Ascending aorta (tissue), 2 donors: ENCODE measurements around the gene KLF2. TPM values are rescaled to one million over a fixed set of nuclear protein-coding genes. Genes with fewer than 3 reads are reported as not detected.

ENCODE experiments used
- DNase-seq, 2 donors: peaks; one replicate each; pipeline ENCODE4 v3.0.0-alpha.2; 2019; ENCODE audit warnings: low spot score in 2 of 2
- H3K27ac ChIP-seq, 2 donors: fragments of 200-600 bp; sonication (generic); one replicate each; pipeline ENCODE4 v1.5.1; 2016 to 2017; ENCODE audit warnings: mild to moderate bottlenecking in 1 of 2
- H3K27me3 ChIP-seq: fragments of 200-600 bp; sonication (generic); one replicate; pipeline ENCODE4 v1.5.1; 2017
- H3K36me3 ChIP-seq, 2 donors: fragments of 200-600 bp; sonication (generic); one replicate each; pipeline ENCODE4 v1.5.1; 2016
- H3K4me1 ChIP-seq, 2 donors: fragments of 200-600 bp; sonication (generic); one replicate each; pipeline ENCODE4 v1.5.1; 2016 to 2017; ENCODE audit warnings: mild to moderate bottlenecking in 1 of 2
- H3K4me3 ChIP-seq, 2 donors: fragments of 200-600 bp; sonication (generic); one replicate each; pipeline ENCODE4 v1.5.1; 2016 to 2017; ENCODE audit warnings: mild to moderate bottlenecking in 1 of 2
- H3K9me3 ChIP-seq, 2 donors: fragments of 200-600 bp; sonication (generic); one replicate each; pipeline ENCODE4 v1.5.1; 2016
- intact Hi-C: fragments of 100-400 bp; cut with DNase I; formaldehyde crosslinking; loops from one replicate; pipeline ENCODE4 v1.15.1; 2023
- total RNA-seq: library from RNA; depleted of rRNA; stranded (reverse); fragments of >200 nt; gene quantifications from one replicate; pipeline ENCODE4 v1.1.0, GENCODE V29; 2016
- TF ChIP-seq, protein P1 (sequence below), 3 experiments: fragments of 200-600 bp in 2 of 3; fragments of 450-650 bp in 1 of 3; sonication (generic) in 2 of 3; IDR thresholded peaks; one replicate each; pipeline ENCODE4 v1.5.1; 2016 to 2019; ENCODE audit warnings: antibody characterized with exemption in 3 of 3, mild to moderate bottlenecking in 1 of 3, moderate library complexity in 1 of 3

KLF2 gene
- total RNA-seq, 1 donor from 2014 or later, result 281 TPM

DNA sequence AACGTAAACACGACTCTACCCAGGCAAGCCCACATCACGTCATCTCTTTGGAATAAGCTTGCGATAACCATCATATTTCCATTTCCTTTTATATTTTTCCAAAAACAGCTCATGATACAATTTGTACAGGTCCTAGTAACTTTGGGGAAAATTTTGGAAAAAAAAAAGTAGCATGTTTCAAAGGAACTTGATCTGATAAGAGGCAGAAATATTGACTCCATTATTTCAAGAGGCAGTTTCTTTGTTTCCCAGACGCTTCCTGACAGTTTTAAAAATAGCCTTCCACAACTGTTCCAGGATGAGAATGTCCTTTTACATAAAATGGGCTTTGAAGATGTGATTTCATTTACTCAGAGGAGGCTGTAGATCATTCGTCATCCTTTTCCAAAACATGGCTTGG, 23.1 kb downstream of the KLF2 start:
- TF ChIP-seq, protein P1, sequence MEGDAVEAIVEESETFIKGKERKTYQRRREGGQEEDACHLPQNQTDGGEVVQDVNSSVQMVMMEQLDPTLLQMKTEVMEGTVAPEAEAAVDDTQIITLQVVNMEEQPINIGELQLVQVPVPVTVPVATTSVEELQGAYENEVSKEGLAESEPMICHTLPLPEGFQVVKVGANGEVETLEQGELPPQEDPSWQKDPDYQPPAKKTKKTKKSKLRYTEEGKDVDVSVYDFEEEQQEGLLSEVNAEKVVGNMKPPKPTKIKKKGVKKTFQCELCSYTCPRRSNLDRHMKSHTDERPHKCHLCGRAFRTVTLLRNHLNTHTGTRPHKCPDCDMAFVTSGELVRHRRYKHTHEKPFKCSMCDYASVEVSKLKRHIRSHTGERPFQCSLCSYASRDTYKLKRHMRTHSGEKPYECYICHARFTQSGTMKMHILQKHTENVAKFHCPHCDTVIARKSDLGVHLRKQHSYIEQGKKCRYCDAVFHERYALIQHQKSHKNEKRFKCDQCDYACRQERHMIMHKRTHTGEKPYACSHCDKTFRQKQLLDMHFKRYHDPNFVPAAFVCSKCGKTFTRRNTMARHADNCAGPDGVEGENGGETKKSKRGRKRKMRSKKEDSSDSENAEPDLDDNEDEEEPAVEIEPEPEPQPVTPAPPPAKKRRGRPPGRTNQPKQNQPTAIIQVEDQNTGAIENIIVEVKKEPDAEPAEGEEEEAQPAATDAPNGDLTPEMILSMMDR (IDR thresholded peaks at IDR 0.05), result no peak
- Histone ChIP-seq H3K9me3 (no peaks in the 10 kb centered on the region), H3K27ac (peak overlapping the region; percentile 27 to 43), H3K4me3 (no peak overlapping the region), H3K4me1 (no peaks in the 10 kb centered on the region), H3K36me3 (no peaks in the 10 kb centered on the region), H3K27me3 (no peaks in the 10 kb centered on the region)
- DNase-seq, result no peak
- intact Hi-C loops, result no loop called here

DNA sequence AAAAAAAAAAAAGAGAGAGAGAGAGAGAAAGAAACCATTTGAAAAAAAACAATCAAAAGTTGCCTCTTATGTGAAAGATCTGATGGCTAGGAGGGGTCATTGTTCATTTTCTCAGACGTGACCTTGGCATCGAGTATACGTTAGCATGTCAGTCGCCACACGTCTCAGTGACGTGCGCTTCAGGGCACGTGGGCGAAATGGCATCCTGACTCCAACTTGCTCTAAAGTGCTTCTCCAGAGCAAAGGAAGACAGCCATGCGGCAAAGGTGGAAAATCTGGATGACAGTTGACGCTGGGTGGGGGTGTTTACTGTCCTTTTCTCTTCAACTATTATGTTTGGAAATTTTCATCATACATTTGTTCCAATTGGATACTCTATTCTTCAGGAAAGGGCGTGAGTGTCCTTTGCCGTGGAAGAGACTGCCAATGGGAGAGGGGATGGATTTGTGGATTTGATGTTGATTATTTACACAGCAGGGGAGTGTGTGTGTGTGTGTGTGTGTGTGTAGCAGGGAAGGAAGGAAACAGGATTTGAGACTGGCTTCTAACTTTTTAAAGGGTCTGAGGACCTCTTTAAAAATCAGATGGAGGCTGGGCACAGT, 25.0 kb downstream of the KLF2 start:
- Histone ChIP-seq H3K27ac (no peak overlapping the region), H3K27me3 (no peaks in the 10 kb centered on the region), H3K36me3 (no peaks in the 10 kb centered on the region), H3K4me3 (no peak overlapping the region), H3K9me3 (no peaks in the 10 kb centered on the region), H3K4me1 (no peaks in the 10 kb centered on the region)
- TF ChIP-seq, protein P1 (IDR thresholded peaks at IDR 0.05), result no peak
- intact Hi-C loops, result no loop called here
- no peak for DNase-seq

DNA sequence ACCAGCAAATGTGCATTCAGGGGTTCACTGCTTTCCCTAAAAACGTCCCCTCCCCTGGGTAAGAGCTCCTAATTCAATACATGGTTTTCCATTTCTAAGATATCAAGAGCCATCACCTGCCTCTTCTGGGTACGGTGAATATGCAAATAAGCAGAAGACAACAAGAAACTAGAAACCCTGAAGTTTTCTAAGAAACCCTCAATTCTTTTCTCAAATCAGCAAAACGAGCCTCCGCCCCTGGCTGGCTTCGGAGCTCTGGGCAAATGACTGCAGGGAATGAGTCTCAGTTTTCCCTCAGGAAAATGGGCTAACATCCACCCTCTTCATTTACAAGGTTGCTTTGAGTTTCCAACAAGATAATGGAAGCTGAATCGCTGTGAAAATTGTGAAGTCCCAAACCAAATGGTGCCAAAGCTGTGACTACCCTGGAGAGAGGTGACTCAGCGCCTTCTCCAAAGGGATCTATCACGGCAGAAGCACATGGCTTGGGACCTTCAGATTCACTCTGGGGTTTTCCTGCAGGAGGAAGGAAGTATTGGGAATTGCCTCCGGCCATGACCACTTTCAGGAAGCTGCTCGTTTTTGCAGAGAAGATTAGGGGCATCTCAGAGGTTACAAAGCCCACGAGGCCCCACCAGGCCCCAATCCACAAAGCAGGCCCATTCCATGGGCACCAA, 26.6 kb downstream of the KLF2 start:
- Histone ChIP-seq H3K4me1 (no peaks in the 10 kb centered on the region), H3K27ac (no peak overlapping the region), H3K4me3 (no peak overlapping the region), H3K36me3 (peaks cover 0 to 2% of the 10 kb centered on the region in 2 donors), H3K9me3 (no peaks in the 10 kb centered on the region), H3K27me3 (no peaks in the 10 kb centered on the region)
- intact Hi-C loops, result no loop called here
- DNase-seq, result no peak
- TF ChIP-seq, protein P1 (IDR thresholded peaks at IDR 0.05), result no peak

DNA sequence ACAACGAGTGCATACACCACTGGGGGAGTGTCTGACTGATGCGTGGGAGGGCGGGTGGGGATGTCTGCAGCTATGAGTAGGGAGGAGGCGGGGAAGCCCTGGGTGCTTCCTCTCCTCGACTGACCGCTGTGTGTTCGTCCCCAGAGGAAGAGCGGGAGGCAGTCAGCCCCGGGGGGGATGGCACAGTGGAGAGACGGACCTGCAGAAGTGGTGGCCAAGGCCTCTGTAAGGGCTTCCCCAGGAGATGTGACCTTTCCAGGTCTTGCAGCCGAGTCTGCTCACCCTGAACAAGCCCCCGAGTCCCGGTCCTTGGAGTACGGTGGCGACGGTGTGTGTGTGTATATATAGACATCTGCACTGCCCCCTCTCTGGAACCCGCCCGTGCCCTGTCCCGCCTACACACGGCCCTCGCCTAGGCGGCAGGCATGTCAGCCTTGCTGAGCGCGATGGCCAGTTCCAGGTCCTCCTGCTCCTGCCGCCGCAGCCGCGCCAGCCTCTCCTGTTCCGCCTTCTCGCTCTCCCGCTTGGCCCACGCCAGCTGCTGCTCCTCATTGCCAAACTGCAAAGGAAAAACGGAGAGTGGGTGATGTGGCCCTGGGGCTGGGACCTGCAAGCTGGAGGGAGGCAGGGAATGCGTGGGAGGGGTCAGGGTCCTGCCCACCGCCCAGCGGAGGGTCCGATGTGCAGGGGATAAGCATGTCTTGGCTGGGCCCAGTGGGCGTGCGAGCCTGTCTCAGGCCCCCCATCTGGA, 30.8 kb downstream of the KLF2 start:
- intact Hi-C loops, result no loop called here
- no peaks in the 10 kb centered on the region for H3K27me3 ChIP-seq
- H3K4me3 ChIP-seq, result no peak overlapping the region

DNA sequence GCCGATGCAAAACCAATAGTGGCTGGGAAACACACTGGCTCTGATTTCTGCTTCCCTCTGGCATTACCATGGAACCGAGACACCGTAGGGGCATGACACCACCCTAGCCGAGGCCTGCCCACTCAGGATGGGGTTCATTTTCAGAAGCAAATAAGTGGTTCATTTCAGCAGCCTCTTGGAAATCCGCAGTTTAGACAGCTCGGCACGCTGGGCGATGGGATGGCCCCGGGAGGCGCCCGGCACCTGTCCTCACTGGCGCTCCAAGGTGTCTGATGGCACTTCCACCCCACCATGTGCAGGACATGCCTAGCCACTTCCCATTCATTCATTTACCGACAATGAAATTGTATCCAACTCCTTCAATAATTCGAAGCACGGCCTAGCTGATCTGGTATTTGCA, 33.8 kb downstream of the KLF2 start:
- Histone ChIP-seq H3K4me1 (no peaks in the 10 kb centered on the region), H3K36me3 (peaks cover 0 to 8% of the 10 kb centered on the region in 2 donors), H3K4me3 (no peak overlapping the region), H3K27ac (no peak overlapping the region), H3K9me3 (no peaks in the 10 kb centered on the region), H3K27me3 (no peaks in the 10 kb centered on the region)
- no peak for DNase-seq
- TF ChIP-seq, protein P1 (IDR thresholded peaks at IDR 0.05), result no peak
- intact Hi-C loops, result no loop called here

More for the DNA sequence above, 30.8 kb downstream of the KLF2 start:
- no peaks in the 10 kb centered on the region for H3K9me3 ChIP-seq
- no peak for DNase-seq
- no peak overlapping the region for H3K27ac ChIP-seq
- H3K36me3 ChIP-seq, result peaks cover 0 to 8% of the 10 kb centered on the region in 2 donors
- TF ChIP-seq, protein P1 (IDR thresholded peaks at IDR 0.05), result no peak
- H3K4me1 ChIP-seq, result no peaks in the 10 kb centered on the region
